Mucosa of rectum (tissue), 2 donors: Measurements from ENCODE around the gene KCNK1.
"Not testable (repeated sequence)": the region's sequence is repeated elsewhere in the genome, so short reads cannot be mapped to it uniquely, and the experiment has no call there.

Experiments used
- H3K27ac ChIP-seq, 2 donors: one replicate each; pipeline ENCODE4 v1.7.0; 2013; ENCODE audit warnings: inconsistent platforms in 2 of 2, low read depth in 2 of 2, low read length in 2 of 2
- H3K27me3 ChIP-seq, 2 donors: one replicate each; pipeline ENCODE4 v1.7.0; 2013; ENCODE audit warnings: low read length in 2 of 2; ENCODE audit not compliant: control insufficient read depth in 2 of 2, insufficient read depth in 2 of 2
- H3K36me3 ChIP-seq, 2 donors: one replicate each; pipeline ENCODE4 v1.7.0; 2013; ENCODE audit warnings: low read length in 2 of 2; ENCODE audit not compliant: control insufficient read depth in 2 of 2, insufficient read depth in 2 of 2
- H3K4me1 ChIP-seq, 2 donors: one replicate each; pipeline ENCODE4 v1.7.0; 2013; ENCODE audit warnings: low read length in 2 of 2, mild to moderate bottlenecking in 1 of 2; ENCODE audit not compliant: control insufficient read depth in 2 of 2, insufficient read depth in 2 of 2
- H3K4me3 ChIP-seq, 2 donors: one replicate each; pipeline ENCODE4 v1.7.0; 2013; ENCODE audit warnings: low read length in 2 of 2
- H3K9ac ChIP-seq, 2 donors: one replicate each; pipeline ENCODE4 v1.7.0; 2013; ENCODE audit warnings: low read length in 2 of 2, low read depth in 1 of 2, mild to moderate bottlenecking in 1 of 2
- H3K9me3 ChIP-seq, 2 donors: one replicate each; pipeline ENCODE4 v1.7.0; 2013; ENCODE audit warnings: low read length in 2 of 2; ENCODE audit not compliant: control insufficient read depth in 2 of 2
- donor health status: healthy.
- donor health status: Normal muscosa, but diverticular disease.

KCNK1 gene

DNA sequence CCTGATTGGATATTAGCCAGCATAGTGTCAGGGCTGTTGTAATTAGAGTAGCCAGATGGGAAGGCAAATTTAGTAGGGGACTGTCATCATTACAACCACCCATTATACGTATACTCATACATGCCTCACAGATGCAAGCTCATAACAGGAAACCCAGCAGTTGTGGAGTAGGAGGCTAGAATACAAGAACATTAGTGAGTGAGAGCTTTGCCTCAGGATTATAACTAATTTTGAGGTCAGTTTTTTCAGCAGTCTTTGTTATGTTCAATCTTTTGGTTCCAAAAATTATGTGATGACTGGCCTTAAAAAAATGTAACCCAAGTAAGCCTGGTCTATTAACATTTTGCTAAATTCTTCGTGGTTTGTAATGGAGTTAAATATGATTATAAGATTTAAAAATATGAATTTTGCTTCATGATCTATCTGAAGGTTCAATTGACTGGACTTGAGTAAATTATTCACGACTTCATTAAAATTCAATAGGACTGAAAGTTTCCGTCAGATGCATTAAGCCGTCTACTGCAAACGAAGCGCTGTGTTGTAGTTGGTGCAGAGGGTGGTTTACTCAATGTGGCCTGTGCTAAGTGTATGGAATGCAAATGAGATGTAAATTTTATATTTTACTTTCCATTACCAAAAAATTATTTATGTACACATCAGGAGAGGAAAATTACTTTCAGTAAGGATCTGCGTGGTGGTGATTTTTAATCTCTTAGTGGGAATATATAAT, 48.8 kb downstream of the KCNK1 start:
- Histone ChIP-seq H3K9ac (no peak overlapping the region), H3K36me3 (peaks cover 2 to 5% of the 10 kb centered on the region in 2 donors), H3K4me1 (no peaks in the 10 kb centered on the region), H3K9me3 (no peaks in the 10 kb centered on the region), H3K4me3 (no peak overlapping the region), H3K27ac (no peak overlapping the region), H3K27me3 (no peaks in the 10 kb centered on the region)

DNA sequence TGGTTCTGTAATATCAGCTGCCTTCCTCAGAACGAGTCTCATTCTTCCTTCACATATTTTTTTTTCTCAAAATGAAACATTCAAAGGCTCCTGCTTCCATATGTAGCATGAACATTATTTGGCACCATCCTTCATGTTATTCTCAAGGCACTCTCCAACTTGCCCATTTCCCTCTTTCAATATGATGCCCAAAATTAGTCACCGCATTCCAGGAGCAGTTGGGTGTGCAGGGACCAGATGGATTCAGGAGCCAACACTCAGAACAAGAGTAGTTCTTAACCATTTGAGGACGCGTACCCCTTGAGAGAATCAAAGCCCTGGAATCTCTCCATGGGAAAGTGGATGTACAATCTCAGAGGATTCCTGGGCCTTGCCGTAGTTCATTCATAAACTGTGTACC, 50.3 kb downstream of the KCNK1 start:
- Histone ChIP-seq H3K9me3 (no peaks in the 10 kb centered on the region), H3K27ac (no peak overlapping the region), H3K27me3 (no peaks in the 10 kb centered on the region), H3K4me3 (no peak overlapping the region), H3K4me1 (peaks cover 0 to 3% of the 10 kb centered on the region in 2 donors), H3K36me3 (peaks cover 2 to 5% of the 10 kb centered on the region in 2 donors), H3K9ac (no peak overlapping the region)

DNA sequence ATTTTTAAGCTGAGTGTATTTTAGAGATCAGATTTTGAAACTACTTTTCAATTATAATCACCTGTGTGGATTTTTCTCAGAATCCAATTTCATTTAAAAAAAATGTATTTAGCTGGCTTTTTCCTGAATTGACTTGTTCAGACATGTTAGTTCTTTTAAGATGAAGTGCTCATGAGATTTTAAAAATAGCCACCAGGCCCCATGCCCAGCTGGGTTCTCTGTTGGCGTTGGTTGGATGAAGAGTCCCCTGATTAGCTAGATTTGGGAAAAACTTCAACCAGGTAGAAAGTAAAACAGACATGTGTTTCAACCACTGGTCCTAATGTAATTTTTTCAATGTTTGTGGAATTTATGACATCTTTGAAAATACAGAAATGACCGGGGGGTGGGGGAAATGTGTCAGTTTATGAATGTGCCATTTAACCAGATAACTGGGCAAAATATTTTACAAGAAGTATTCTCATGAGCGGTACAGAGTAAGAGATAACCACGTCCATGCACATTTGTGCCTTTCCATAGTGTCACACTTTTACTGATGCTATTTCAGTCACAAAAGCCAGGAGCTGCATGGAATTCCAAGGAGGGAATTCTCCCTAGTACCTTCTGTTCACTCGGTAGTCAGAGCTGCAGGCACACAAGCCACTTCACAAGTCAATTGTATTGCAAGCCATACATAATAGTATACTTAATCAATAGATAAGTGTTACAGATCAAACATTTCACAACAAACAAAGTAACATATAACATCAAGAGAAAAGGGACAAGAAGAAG, 51.1 kb downstream of the KCNK1 start:
- no peaks in the 10 kb centered on the region for H3K27me3 ChIP-seq
- no peak overlapping the region for H3K9ac ChIP-seq
- peaks cover 0 to 3% of the 10 kb centered on the region in 2 donors for H3K4me1 ChIP-seq
- no peak overlapping the region for H3K27ac ChIP-seq
- no peaks in the 10 kb centered on the region for H3K9me3 ChIP-seq
- H3K4me3 ChIP-seq: no peak overlapping the region
- peaks cover 2 to 3% of the 10 kb centered on the region in 2 donors for H3K36me3 ChIP-seq

DNA sequence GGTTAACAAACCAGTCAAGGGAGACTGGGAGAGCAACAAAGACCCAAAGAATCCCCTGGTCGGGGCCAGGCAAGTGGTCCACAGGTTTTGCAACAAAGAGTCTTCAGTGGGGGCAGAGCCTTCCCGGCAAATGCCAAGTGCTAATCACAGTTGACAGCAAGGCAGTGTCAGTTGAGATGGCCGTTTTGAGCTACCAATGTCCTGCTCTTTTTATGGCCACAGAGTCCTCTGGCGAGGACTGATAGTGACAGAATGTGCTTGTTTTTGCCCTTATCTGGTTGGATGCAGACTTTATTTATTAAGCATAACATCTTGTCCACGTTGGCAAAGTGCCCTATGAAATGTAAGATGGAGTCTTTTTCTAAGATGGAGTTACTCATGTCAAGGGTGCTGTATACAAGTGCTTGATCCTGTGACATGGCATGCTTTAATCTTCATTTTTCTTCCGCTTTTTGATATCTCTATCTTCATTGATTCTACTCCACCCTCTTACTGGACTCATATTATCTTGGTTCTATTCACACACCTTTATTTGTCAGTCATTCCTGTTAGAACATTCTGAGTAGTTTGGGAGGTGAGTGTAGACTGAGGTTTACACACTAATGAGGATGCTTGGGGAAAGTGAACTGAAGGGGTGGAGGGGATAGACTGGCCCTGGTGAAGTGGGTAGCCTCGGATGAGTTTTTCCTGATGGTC, 51.8 kb downstream of the KCNK1 start:
- Histone ChIP-seq H3K27ac (no peak overlapping the region), H3K36me3 (peaks cover 0 to 3% of the 10 kb centered on the region in 2 donors), H3K4me3 (no peak overlapping the region), H3K9ac (no peak overlapping the region), H3K4me1 (peaks cover 0 to 3% of the 10 kb centered on the region in 2 donors), H3K9me3 (no peaks in the 10 kb centered on the region), H3K27me3 (no peaks in the 10 kb centered on the region)

DNA sequence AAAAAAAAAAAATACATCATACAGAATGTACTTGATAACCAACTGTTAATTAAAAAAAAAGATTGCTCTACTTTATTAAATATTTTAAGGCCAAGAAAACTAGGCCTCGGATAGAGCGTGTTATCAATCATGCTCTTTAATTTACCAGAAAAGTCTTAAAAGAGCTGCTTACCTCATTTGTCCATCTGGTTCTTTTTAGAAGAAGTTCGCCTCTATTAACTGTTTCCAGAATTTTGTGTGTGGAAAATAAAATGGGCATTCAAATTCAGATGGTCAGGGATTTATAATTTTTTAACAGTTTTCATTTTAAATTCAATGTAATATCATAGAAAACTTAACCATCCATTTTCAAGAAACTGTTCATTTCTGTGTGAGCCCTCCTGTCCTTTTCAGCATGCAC, 53.8 kb downstream of the KCNK1 start:
- no peaks in the 10 kb centered on the region for H3K9me3 ChIP-seq
- peaks cover 1 to 5% of the 10 kb centered on the region in 2 donors for H3K4me1 ChIP-seq
- H3K4me3 ChIP-seq: no peak overlapping the region
- H3K27ac ChIP-seq: no peak overlapping the region
- no peak overlapping the region for H3K9ac ChIP-seq
- H3K27me3 ChIP-seq: no peaks in the 10 kb centered on the region
- peaks cover 0 to 3% of the 10 kb centered on the region in 2 donors for H3K36me3 ChIP-seq

DNA sequence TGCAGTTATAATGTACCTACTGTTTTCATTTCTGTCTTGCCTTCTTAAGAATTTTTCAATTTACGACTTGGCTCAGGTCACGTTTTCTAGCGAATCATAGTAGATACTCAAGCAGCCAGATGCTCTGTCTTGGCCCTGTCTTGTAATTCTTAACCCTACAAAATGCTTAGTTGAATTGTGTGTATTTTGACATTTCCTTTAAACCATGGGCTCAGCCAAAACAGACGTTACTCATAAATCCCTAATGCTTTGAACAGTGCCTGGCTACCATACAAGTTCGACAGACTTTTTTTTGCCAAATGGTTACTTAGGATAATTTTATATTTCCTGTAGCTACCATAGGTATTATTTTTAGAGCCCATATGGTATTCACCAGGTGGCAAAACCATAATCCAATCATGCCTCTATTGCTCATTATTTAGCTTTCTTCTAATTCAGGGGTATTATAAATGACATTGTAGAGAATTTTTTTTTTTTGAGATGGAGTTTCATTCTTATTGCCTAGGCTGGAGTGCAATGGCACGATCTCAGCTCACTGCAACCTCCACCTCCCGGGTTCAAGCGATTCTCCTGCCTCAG, 54.3 kb downstream of the KCNK1 start:
- Histone ChIP-seq H3K36me3 (peaks cover 0 to 3% of the 10 kb centered on the region in 2 donors), H3K27ac (peak overlapping the region; percentile 9 to 57), H3K27me3 (no peaks in the 10 kb centered on the region), H3K4me1 (peaks cover 6 to 10% of the 10 kb centered on the region in 2 donors), H3K4me3 (no peak overlapping the region), H3K9ac (no peak overlapping the region), H3K9me3 (no peaks in the 10 kb centered on the region)

GRCh38 chr1:233668725-233669294, 54.9 kb downstream of the KCNK1 start:
- no peak overlapping the region for H3K4me3 ChIP-seq
- H3K36me3 ChIP-seq: peaks cover 0 to 3% of the 10 kb centered on the region in 2 donors
- no peaks in the 10 kb centered on the region for H3K9me3 ChIP-seq
- H3K9ac ChIP-seq: no peak overlapping the region
- H3K27ac ChIP-seq: peak overlapping the region; percentile 9 to 57
- peaks cover 9 to 11% of the 10 kb centered on the region in 2 donors for H3K4me1 ChIP-seq
- H3K27me3 ChIP-seq: no peaks in the 10 kb centered on the region

DNA sequence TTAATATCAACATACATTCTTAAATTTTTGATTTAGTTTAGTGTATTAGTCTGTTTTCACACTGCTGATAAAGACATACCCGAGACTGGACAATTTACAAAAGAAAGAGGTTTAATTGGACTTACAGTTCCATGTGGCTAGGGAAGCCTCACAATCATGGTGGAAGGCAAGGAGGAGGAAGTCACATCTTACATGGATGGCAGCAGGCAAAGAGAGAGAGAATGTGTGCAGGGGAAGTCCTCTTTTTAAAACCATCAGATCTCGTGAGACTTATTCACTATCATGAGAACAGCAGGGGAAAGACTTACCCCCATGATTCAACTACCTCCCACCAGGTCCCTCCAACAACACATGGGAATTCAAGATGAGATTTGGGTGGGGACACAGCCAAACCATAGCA, 56.5 kb downstream of the KCNK1 start:
- not testable (repeated sequence) for H3K9me3 ChIP-seq

DNA sequence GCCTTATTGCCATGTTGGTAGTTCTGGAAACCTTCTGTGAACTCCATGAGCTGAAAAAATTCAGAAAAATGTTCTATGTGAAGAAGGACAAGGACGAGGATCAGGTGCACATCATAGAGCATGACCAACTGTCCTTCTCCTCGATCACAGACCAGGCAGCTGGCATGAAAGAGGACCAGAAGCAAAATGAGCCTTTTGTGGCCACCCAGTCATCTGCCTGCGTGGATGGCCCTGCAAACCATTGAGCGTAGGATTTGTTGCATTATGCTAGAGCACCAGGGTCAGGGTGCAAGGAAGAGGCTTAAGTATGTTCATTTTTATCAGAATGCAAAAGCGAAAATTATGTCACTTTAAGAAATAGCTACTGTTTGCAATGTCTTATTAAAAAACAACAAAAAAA, 57.4 kb downstream of the KCNK1 start:
- Histone ChIP-seq H3K9ac (no peak overlapping the region), H3K4me3 (no peak overlapping the region), H3K27me3 (no peaks in the 10 kb centered on the region), H3K9me3 (no peaks in the 10 kb centered on the region), H3K36me3 (peaks cover 0 to 3% of the 10 kb centered on the region in 2 donors), H3K27ac (no peak overlapping the region), H3K4me1 (peaks cover 9 to 11% of the 10 kb centered on the region in 2 donors)

More for the DNA sequence above, 56.5 kb downstream of the KCNK1 start:
- H3K9ac ChIP-seq, H3K4me3 ChIP-seq, H3K27ac ChIP-seq, H3K27me3 ChIP-seq, H3K36me3 ChIP-seq: not testable (repeated sequence)
- peaks cover 9 to 11% of the 10 kb centered on the region in 2 donors for H3K4me1 ChIP-seq
